ENCODE data around the gene FAM114A2. TPM values are rescaled to one million over a fixed set of nuclear protein-coding genes. Genes with fewer than 3 reads are reported as not detected.

Gene FAM114A2
- total RNA-seq, 4 donors from 2014 or later: 12.2 to 19.0 (median 18.3) TPM

- in situ Hi-C loops (cut with MboI; ENCODE audit: low sequenced_read_pairs in 4 of 4) (no loop called here), intact Hi-C loops (cut with DNase I; ENCODE audit: low total_unique reads) (no loop called here)
Measured at GRCh38 chr5:154047324-154047723, 8.6 kb upstream of the FAM114A2 start.

GRCh38 chr5:154046486-154046885 lies 7.8 kb upstream of the FAM114A2 start:
- H3K27ac ChIP-seq: no peak overlapping the region
- in situ Hi-C loops (cut with MboI; ENCODE audit: low sequenced_read_pairs in 4 of 4): no loop called here

More at GRCh38 chr5:154047324-154047723, 8.6 kb upstream of the FAM114A2 start:
- Histone ChIP-seq H3K4me1 (peaks cover 17 to 28% of the 10 kb centered on the region in 2 donors), H3K9me3 (no peaks in the 10 kb centered on the region), H3K27me3 (no peaks in the 10 kb centered on the region), H3K4me3 (no peak overlapping the region), H3K27ac (no peak overlapping the region), H3K36me3 (peaks cover 0 to 18% of the 10 kb centered on the region in 2 donors)
- ATAC-seq (no peak), DNase-seq (no peak)
- no peak for TF ChIP-seq POLR2A (IDR thresholded peaks at IDR 0.05)
- TF ChIP-seq CTCF (IDR thresholded peaks at IDR 0.05 in 4 of 5, conservative IDR thresholded peaks at IDR 0.05 in 1 of 5): no peak

GRCh38 chr5:154044581-154044980 lies 5.9 kb upstream of the FAM114A2 start:
- TF ChIP-seq POLR2A (IDR thresholded peaks at IDR 0.05): no peak
- TF ChIP-seq CTCF (IDR thresholded peaks at IDR 0.05 in 4 of 5, conservative IDR thresholded peaks at IDR 0.05 in 1 of 5): no peak
- H3K27me3 ChIP-seq: no peaks in the 10 kb centered on the region
- DNase-seq: no peak
- in situ Hi-C loops (cut with MboI; ENCODE audit: low sequenced_read_pairs in 4 of 4) (no loop called here), intact Hi-C loops (cut with DNase I; ENCODE audit: low total_unique reads) (loop anchor here (5.0 kb wide), 1 partner anchor 403 kb away; the partner anchor contains the start of gene SAP30L)
- no peak overlapping the region for H3K4me3 ChIP-seq
- no peak for ATAC-seq
- peaks cover 42 to 47% of the 10 kb centered on the region in 2 donors for H3K4me1 ChIP-seq
- no peaks in the 10 kb centered on the region for H3K9me3 ChIP-seq
- H3K36me3 ChIP-seq: peaks cover 0 to 10% of the 10 kb centered on the region in 2 donors
- no peak overlapping the region for H3K27ac ChIP-seq

More at GRCh38 chr5:154046486-154046885, 7.8 kb upstream of the FAM114A2 start:
- peaks cover 0 to 18% of the 10 kb centered on the region in 2 donors for H3K36me3 ChIP-seq
- no peak overlapping the region for H3K4me3 ChIP-seq
- no peaks in the 10 kb centered on the region for H3K9me3 ChIP-seq
- H3K4me1 ChIP-seq: peaks cover 25 to 34% of the 10 kb centered on the region in 2 donors
- ATAC-seq (no peak), DNase-seq (no peak)
- H3K27me3 ChIP-seq: no peaks in the 10 kb centered on the region
- intact Hi-C loops (cut with DNase I; ENCODE audit: low total_unique reads): no loop called here
- TF ChIP-seq POLR2A (IDR thresholded peaks at IDR 0.05): no peak

DNA sequence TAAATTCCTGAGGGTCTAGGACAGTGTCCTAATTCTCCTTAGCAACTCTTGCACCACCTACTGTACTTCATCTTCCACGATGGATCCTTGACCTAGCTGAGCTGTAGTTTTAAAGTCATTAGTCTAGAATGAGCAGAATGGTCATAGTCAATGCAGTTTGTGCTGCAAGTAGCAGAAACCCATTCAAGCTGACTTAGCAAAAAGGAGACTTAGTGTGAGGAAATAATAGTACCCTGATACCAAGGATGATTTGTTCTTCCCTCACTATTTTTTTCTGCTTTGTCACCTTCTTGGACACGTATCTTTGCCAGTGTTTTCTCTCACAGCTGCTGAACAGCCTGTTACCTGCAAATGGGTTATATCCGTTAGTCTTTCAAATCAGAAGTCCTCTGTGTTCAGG lies 5.4 kb upstream of the FAM114A2 start:
- DNase-seq (no peak), ATAC-seq (no peak)
- Histone ChIP-seq H3K9me3 (no peaks in the 10 kb centered on the region), H3K27ac (no peak overlapping the region), H3K27me3 (no peaks in the 10 kb centered on the region), H3K4me3 (no peak overlapping the region), H3K4me1 (peaks cover 45 to 46% of the 10 kb centered on the region in 2 donors), H3K36me3 (peaks cover 0 to 10% of the 10 kb centered on the region in 2 donors)
- TF ChIP-seq CTCF (IDR thresholded peaks at IDR 0.05 in 4 of 5, conservative IDR thresholded peaks at IDR 0.05 in 1 of 5) (no peak), POLR2A (IDR thresholded peaks at IDR 0.05) (no peak)
- intact Hi-C loops (cut with DNase I; ENCODE audit: low total_unique reads): loop anchor here (5.0 kb wide), 1 partner anchor 403 kb away; the partner anchor contains the start of gene SAP30L
- in situ Hi-C loops (cut with MboI; ENCODE audit: low sequenced_read_pairs in 4 of 4): no loop called here

GRCh38 chr5:154042766-154043165 lies 4.1 kb upstream of the FAM114A2 start:
- TF ChIP-seq POLR2A (IDR thresholded peaks at IDR 0.05): no peak
- TF ChIP-seq CTCF (IDR thresholded peaks at IDR 0.05 in 4 of 5, conservative IDR thresholded peaks at IDR 0.05 in 1 of 5): no peak
- peak overlapping the region in 3 of 4 donors; percentile 56 to 60 (median 59) for H3K27ac ChIP-seq
- DNase-seq (no peak), ATAC-seq (no peak)
- in situ Hi-C loops (cut with MboI; ENCODE audit: low sequenced_read_pairs in 4 of 4): no loop called here
- H3K4me1 ChIP-seq: peaks cover 45 to 47% of the 10 kb centered on the region in 2 donors
- intact Hi-C loops (cut with DNase I; ENCODE audit: low total_unique reads): loop anchor here (5.0 kb wide), 1 partner anchor 405 kb away; the partner anchor contains the start of gene SAP30L
- H3K9me3 ChIP-seq: no peaks in the 10 kb centered on the region
- H3K36me3 ChIP-seq: peaks cover 0 to 10% of the 10 kb centered on the region in 2 donors
- H3K27me3 ChIP-seq: no peaks in the 10 kb centered on the region
- no peak overlapping the region for H3K4me3 ChIP-seq

All from gastrocnemius medialis (tissue), 4 donors.